AG04449 (cell line): ENCODE measurements around the gene CFAP43.
"Not testable (repeated sequence)": the region's sequence is repeated elsewhere in the genome, so short reads cannot be mapped to it uniquely, and the experiment has no call there.

Source experiments
- CTCF ChIA-PET: fragments of 350-600 bp; formaldehyde crosslinking; extraction: SDS; loops from one replicate; lab custom pipeline; 2021; ENCODE audit warnings: antibody characterized with exemption; lab: Yijun Ruan, JAX
- POLR2A ChIA-PET: fragments of 400-600, 350-600 bp; formaldehyde crosslinking; extraction: SDS; loops from one replicate; lab custom pipeline; 2020; ENCODE audit warnings: antibody characterized with exemption, inconsistent platforms; lab: Yijun Ruan, JAX
- DNase-seq: peaks from one replicate; pipeline ENCODE4 v3.0.0-alpha.2; 2010; ENCODE audit warnings: low read depth, low spot score
- H3K4me3 ChIP-seq: 2 replicates; pipeline ENCODE4 v1.5.1; 2011; ENCODE audit warnings: low read depth, mild to moderate bottlenecking, control low read depth, low read length
- TF ChIP-seq, protein P1 (sequence below): IDR thresholded peaks from one replicate; pipeline ENCODE4 v1.5.1; 2011; ENCODE audit warnings: mild to moderate bottlenecking, moderate library complexity, low read length, control low read depth, inconsistent platforms; ENCODE audit not compliant: insufficient read depth; ENCODE audit errors: missing control alignments

The CFAP43 gene

DNA sequence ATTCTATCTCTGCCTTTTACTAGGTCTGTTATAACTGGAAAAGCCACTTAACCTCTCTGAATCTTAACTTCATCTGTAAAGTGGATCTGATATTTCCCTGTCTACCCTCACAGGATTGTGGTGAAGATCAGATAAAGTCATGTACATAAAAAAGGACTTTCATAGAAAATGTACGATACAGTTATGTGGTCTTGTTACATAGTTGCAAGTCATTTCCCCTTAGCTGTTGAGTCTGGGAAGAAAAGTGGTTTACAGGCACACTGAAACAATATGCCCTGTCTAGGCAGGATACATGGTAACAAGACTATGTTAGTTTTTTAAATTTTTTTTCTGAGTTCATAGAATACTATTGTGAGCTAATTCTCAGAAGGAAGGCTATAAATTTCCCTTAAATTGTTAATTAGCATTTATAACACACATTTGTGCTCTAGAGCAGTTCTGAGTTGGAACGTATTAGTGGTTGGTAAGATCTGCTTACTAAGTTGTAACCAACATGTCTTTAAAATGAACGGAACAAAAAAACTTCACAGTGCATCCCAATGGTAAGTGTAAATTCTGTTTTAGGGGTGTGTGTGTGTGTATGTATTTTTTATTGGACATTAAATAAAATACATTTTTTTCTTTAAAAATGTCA lies 15.5 kb upstream of the CFAP43 start:
- DNase-seq, result no peak
- H3K4me3 ChIP-seq, result no peak overlapping the region
- POLR2A ChIA-PET, result no interaction called here
- TF ChIP-seq, protein P1, sequence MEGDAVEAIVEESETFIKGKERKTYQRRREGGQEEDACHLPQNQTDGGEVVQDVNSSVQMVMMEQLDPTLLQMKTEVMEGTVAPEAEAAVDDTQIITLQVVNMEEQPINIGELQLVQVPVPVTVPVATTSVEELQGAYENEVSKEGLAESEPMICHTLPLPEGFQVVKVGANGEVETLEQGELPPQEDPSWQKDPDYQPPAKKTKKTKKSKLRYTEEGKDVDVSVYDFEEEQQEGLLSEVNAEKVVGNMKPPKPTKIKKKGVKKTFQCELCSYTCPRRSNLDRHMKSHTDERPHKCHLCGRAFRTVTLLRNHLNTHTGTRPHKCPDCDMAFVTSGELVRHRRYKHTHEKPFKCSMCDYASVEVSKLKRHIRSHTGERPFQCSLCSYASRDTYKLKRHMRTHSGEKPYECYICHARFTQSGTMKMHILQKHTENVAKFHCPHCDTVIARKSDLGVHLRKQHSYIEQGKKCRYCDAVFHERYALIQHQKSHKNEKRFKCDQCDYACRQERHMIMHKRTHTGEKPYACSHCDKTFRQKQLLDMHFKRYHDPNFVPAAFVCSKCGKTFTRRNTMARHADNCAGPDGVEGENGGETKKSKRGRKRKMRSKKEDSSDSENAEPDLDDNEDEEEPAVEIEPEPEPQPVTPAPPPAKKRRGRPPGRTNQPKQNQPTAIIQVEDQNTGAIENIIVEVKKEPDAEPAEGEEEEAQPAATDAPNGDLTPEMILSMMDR, result no peak
- CTCF ChIA-PET, result no interaction called here

DNA sequence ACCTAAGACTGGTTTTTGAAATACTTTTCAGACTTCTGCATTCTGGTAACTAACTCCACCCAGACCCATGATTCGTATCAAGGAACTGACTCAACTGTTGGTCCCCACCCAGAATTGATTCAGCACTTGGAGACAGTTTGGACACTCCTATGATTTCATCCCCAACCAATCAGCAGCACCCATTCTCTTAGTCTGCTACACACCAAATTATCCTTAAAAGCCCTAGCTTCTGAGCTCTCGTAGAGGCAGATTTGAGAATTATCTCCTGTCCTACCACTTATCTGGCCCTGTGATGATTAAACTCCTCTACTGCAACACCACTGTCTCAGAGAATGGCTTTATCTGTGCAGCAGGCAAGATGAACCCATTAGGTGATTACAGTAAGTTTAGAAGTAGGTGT lies 14.8 kb upstream of the CFAP43 start:
- no peak for DNase-seq
- CTCF ChIA-PET, result no interaction called here
- TF ChIP-seq, protein P1, result no peak
- H3K4me3 ChIP-seq, result no peak overlapping the region
- POLR2A ChIA-PET, result no interaction called here

- CTCF ChIA-PET, result no interaction called here
- DNase-seq, result no peak
- no peak overlapping the region for H3K4me3 ChIP-seq
- POLR2A ChIA-PET, result no interaction called here
- TF ChIP-seq, protein P1, result no peak
Measured at GRCh38 chr10:104245066-104245632, 13.0 kb upstream of the CFAP43 start.

GRCh38 chr10:104243512-104243911 lies 11.3 kb upstream of the CFAP43 start:
- DNase-seq, result no peak
- POLR2A ChIA-PET, result no interaction called here
- TF ChIP-seq, protein P1, result no peak
- CTCF ChIA-PET, result no interaction called here
- no peak overlapping the region for H3K4me3 ChIP-seq

GRCh38 chr10:104243009-104243408 lies 10.8 kb upstream of the CFAP43 start:
- POLR2A ChIA-PET, DNase-seq, H3K4me3 ChIP-seq: not testable (repeated sequence)
- CTCF ChIA-PET, result interaction anchor here (1.4 kb wide), 1 partner anchor 11 kb away, joined by 3 read pairs; no protein-coding TSS in a partner anchor

- DNase-seq, result no peak
- TF ChIP-seq, protein P1, result no peak
- ChIA-PET CTCF (interaction anchor here (1.4 kb wide), 2 partner anchors 11 to 107 kb away, joined by 3 to 4 read pairs; no protein-coding TSS in a partner anchor), POLR2A (no interaction called here)
- no peak overlapping the region for H3K4me3 ChIP-seq
Measured at GRCh38 chr10:104242545-104242944, 10.4 kb upstream of the CFAP43 start.
